SKM-1 (cell line): ENCODE data around the gene CPNE4.
"Not testable (repeated sequence)": the region's sequence is repeated elsewhere in the genome, so short reads cannot be mapped to it uniquely, and the experiment has no call there.

Experiments
- DNase-seq: peaks from one replicate; lab custom pipeline; 2025; ENCODE audit not compliant: unreplicated experiment; lab: John Stamatoyannopoulos, UW

CPNE4 gene

GRCh38 chr3:131963442-131963841 is 71.4 kb downstream of the CPNE4 start:
- not testable (repeated sequence) for DNase-seq

GRCh38 chr3:131962982-131963381 is 71.8 kb downstream of the CPNE4 start:
- DNase-seq: no peak

- no peak for DNase-seq
These were observed 74.5 kb downstream of the CPNE4 start for GRCh38 chr3:131960324-131960723.

GRCh38 chr3:131957980-131958379 is 76.8 kb downstream of the CPNE4 start:
- DNase-seq: no peak

- DNase-seq: no peak
These were observed 77.3 kb downstream of the CPNE4 start for GRCh38 chr3:131957511-131957910.

- DNase-seq: no peak
These were observed 86.0 kb downstream of the CPNE4 start for GRCh38 chr3:131948806-131949205.

- no peak for DNase-seq
These were observed 90.1 kb downstream of the CPNE4 start for GRCh38 chr3:131944676-131945075.

GRCh38 chr3:131933665-131934064 is 101.1 kb downstream of the CPNE4 start:
- no peak for DNase-seq

GRCh38 chr3:131928593-131928992 is 106.2 kb downstream of the CPNE4 start:
- no peak for DNase-seq

GRCh38 chr3:131925571-131925970 is 109.2 kb downstream of the CPNE4 start:
- no peak for DNase-seq

- no peak for DNase-seq
These were observed 112.5 kb downstream of the CPNE4 start for GRCh38 chr3:131922356-131922755.

- DNase-seq: no peak
These were observed 117.8 kb downstream of the CPNE4 start for GRCh38 chr3:131917006-131917405.

GRCh38 chr3:131914090-131914691 is 120.6 kb downstream of the CPNE4 start:
- DNase-seq: no peak

GRCh38 chr3:131912255-131912654 is 122.6 kb downstream of the CPNE4 start:
- DNase-seq: no peak

GRCh38 chr3:131907796-131908195 is 127.0 kb downstream of the CPNE4 start:
- no peak for DNase-seq

- DNase-seq: no peak
These were observed 130.8 kb downstream of the CPNE4 start for GRCh38 chr3:131903988-131904415.

GRCh38 chr3:131901686-131902085 is 133.1 kb downstream of the CPNE4 start:
- DNase-seq: no peak

GRCh38 chr3:131900891-131901290 is 133.9 kb downstream of the CPNE4 start:
- DNase-seq: no peak

GRCh38 chr3:131899021-131899420 is 135.8 kb downstream of the CPNE4 start:
- no peak for DNase-seq

- no peak for DNase-seq
These were observed 136.5 kb downstream of the CPNE4 start for GRCh38 chr3:131898346-131898745.

GRCh38 chr3:131896285-131896684 is 138.5 kb downstream of the CPNE4 start:
- DNase-seq: no peak

- no peak for DNase-seq
These were observed 139.0 kb downstream of the CPNE4 start for GRCh38 chr3:131895766-131896165.

GRCh38 chr3:131892331-131892730 is 142.5 kb downstream of the CPNE4 start:
- no peak for DNase-seq
